Activated CD8-positive, alpha-beta T cell treated with anti-CD3 and anti-CD28 coated beads, Interleukin-2, amount 10 ng/mL, durations not matched to agents 7 days and 5 days (primary cell): ENCODE data around the gene SEMA7A. TPM values are rescaled to one million over a fixed set of nuclear protein-coding genes. Genes with fewer than 3 reads are reported as not detected.

Experiments
- ATAC-seq: fragments of 150-1000 bp; cut with Tn5 transposase; one replicate; pipeline ENCODE4 v1.10.0; 2021; ENCODE audit warnings: moderate library complexity
- CTCF ChIA-PET: fragments of 350-600 bp; sonication (Branson Sonifier 250); formaldehyde crosslinking; loops from one replicate; lab custom pipeline; 2021; ENCODE audit warnings: antibody characterized with exemption; lab: Charles Lee
- POLR2A ChIA-PET: fragments of 350-600 bp; sonication (Branson Sonifier 250); formaldehyde crosslinking; loops from one replicate; lab custom pipeline; 2021; ENCODE audit warnings: antibody characterized with exemption; lab: Charles Lee
- DNase-seq: peaks from one replicate; pipeline ENCODE4 v3.0.0-alpha.2; 2020
- H3K27ac Mint-ChIP-seq: one replicate; pipeline ENCODE4 v1.8.0; 2021; ENCODE audit warnings: mild to moderate bottlenecking, mixed read lengths
- H3K27me3 Mint-ChIP-seq: one replicate; pipeline ENCODE4 v1.8.0; 2021; ENCODE audit warnings: low read depth, mixed read lengths
- H3K36me3 Mint-ChIP-seq: one replicate; pipeline ENCODE4 v1.8.0; 2021; ENCODE audit warnings: low read depth, mixed read lengths
- H3K4me1 Mint-ChIP-seq: one replicate; pipeline ENCODE4 v1.8.0; 2021; ENCODE audit warnings: low read depth, mixed read lengths
- H3K4me3 Mint-ChIP-seq: one replicate; pipeline ENCODE4 v1.8.0; 2021; ENCODE audit warnings: mild to moderate bottlenecking, mixed read lengths
- H3K9me3 Mint-ChIP-seq: one replicate; pipeline ENCODE4 v1.8.0; 2022; ENCODE audit warnings: mixed read lengths; ENCODE audit not compliant: insufficient read depth
- total RNA-seq, 2 experiments: library from RNA; stranded (reverse); gene quantifications; one replicate each; pipeline ENCODE4 v1.2.3, GENCODE V29; 2021

The SEMA7A gene
- total RNA-seq, 2 experiments from 2014 or later = 16.1 to 16.9 TPM

DNA sequence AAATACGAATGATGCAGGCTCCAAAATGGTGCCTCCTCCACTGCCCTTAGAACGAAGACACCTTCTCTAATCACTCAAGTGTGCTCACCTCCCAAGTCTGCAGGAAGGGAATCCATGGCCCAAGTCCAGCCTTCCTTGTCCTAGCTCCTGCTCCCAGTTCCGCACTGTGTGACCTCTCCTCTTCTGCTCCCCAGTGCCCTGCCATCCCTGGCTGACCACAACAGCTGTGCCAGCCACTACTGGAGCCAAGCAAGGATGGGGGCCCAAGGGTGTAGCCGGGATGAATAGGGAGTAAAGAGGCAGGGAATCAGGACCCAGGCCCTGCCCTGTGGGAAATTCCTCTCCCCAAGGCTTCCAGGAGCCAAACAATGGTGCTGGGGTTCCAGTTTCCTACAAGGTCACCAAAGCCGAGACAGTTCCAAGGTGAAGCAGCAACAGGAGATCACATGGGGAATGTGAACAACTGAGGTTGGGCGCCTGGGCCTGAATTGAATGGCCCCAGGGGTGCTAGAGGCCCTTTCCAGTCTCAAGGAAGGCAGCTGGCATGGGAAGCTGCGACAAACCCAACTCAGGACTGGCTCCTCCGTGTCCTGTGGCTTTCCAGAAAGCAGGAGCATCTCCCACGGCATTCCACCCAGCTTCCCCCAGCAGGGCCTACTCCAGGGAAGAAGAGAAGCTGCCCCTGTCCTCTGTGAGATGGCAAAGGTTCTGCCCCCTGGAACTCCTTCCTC, 20.2 kb downstream of the SEMA7A start:
- H3K4me1 Mint-ChIP-seq = peaks cover 31% of the 10 kb centered on the region
- no peak for DNase-seq
- no peaks in the 10 kb centered on the region for H3K27me3 Mint-ChIP-seq
- H3K4me3 Mint-ChIP-seq = no peak overlapping the region
- no peaks in the 10 kb centered on the region for H3K9me3 Mint-ChIP-seq
- ATAC-seq = no peak
- ChIA-PET POLR2A (interaction anchor here (1.0 kb wide), 1 partner anchor 18 kb away, joined by 5 read pairs; no protein-coding TSS in a partner anchor), CTCF (interaction anchor here (1.2 to 2.4 kb wide), 2 partner anchors 25 to 31 kb away, joined by 3 to 7 read pairs; no protein-coding TSS in a partner anchor)
- H3K36me3 Mint-ChIP-seq = peaks cover 44% of the 10 kb centered on the region
- peak overlapping the region; percentile 40 for H3K27ac Mint-ChIP-seq

DNA sequence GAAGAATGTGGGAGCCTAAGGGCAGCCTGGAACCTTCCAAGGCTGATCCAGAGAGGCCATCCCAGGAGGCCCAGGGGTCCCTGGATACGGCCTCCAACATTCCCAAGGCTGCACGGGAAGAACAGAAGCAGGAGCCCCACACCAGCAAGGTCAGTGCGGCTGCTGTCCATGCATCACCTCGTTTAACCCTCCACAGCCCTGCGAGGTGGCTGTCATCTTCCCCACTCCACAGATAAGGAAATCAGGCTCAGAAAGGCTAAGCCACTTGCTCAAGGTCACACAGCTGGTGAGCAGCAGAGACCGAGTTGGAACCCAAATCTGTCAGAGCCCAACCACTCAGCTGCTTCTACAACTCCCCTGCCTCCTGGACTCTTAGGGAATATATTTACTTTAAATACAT, 21.6 kb downstream of the SEMA7A start:
- Mint-ChIP-seq H3K4me1 (peaks cover 30% of the 10 kb centered on the region), H3K27me3 (no peaks in the 10 kb centered on the region), H3K27ac (no peak overlapping the region), H3K36me3 (peaks cover 44% of the 10 kb centered on the region), H3K9me3 (no peaks in the 10 kb centered on the region), H3K4me3 (no peak overlapping the region)
- POLR2A ChIA-PET = interaction anchor here (1.0 kb wide), 2 partner anchors 19 to 27 kb away, joined by 3 to 5 read pairs; no protein-coding TSS in a partner anchor
- CTCF ChIA-PET = interaction anchor here (1.7 to 2.4 kb wide), 2 partner anchors 9 to 30 kb away, joined by 5 to 7 read pairs; no protein-coding TSS in a partner anchor
- DNase-seq = no peak
- ATAC-seq = no peak

DNA sequence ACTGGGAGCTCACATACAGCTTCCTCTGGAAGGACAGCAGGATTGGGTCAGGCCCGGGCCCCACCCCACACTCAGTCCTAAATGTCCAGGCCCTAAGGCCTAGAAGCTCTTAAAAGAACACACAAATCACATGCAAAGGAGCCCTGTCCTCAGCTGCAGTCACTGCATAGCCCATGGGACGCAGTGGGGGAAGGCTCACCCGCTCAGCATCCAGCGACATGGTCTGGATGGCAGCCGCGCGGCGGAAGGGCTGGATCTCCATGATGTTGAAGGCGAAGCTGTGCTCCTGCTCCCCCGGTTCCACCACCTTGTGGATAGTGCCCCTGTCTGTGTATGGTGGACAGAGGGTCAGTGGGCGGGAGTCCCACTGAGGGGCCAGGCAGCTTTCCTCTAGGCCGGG, 22.1 kb downstream of the SEMA7A start:
- CTCF ChIA-PET = interaction anchor here (1.7 kb wide), 1 partner anchor 8 kb away, joined by 5 read pairs; no protein-coding TSS in a partner anchor
- POLR2A ChIA-PET = interaction anchor here (1.0 kb wide), 1 partner anchor 27 kb away, joined by 3 read pairs; no protein-coding TSS in a partner anchor

DNA sequence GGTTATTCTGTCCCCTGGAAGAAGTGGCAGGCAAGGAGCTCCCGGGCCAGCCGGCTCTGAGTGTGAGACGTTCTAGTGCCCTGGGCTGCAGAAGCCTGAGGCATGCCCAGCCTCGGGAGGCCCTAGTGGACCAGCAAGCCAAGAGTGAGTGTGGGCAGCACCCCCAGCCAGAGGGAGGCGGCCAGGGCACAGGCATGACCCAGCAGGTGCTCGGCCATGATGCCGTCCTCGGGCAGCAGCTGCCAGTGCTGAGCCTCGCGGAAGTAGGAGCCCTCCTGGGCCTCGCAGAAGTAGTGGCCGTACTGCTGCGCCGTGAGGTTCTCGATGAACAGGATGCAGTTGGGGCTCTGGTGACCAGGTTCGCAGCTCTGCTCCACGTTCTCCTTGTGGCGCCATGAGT, 23.3 kb downstream of the SEMA7A start:
- CTCF ChIA-PET = interaction anchor here (1.1 to 1.5 kb wide), 4 partner anchors 20 to 36 kb away, joined by 3 to 5 read pairs (median 4); no protein-coding TSS in a partner anchor
- POLR2A ChIA-PET = interaction anchor here (1.1 to 1.4 kb wide), 2 partner anchors 11 to 26 kb away, joined by 3 read pairs; no protein-coding TSS in a partner anchor
- H3K36me3 Mint-ChIP-seq = peaks cover 35% of the 10 kb centered on the region
- H3K4me3 Mint-ChIP-seq = no peak overlapping the region
- H3K27ac Mint-ChIP-seq = no peak overlapping the region
- H3K9me3 Mint-ChIP-seq = no peaks in the 10 kb centered on the region
- DNase-seq (no peak), ATAC-seq (no peak)
- no peaks in the 10 kb centered on the region for H3K27me3 Mint-ChIP-seq
- H3K4me1 Mint-ChIP-seq = peaks cover 22% of the 10 kb centered on the region

More for the DNA sequence above, 22.1 kb downstream of the SEMA7A start:
- Mint-ChIP-seq H3K36me3 (peaks cover 44% of the 10 kb centered on the region), H3K27ac (no peak overlapping the region), H3K27me3 (no peaks in the 10 kb centered on the region), H3K4me1 (peaks cover 27% of the 10 kb centered on the region), H3K9me3 (no peaks in the 10 kb centered on the region), H3K4me3 (no peak overlapping the region)
- no peak for DNase-seq
- no peak for ATAC-seq

DNA sequence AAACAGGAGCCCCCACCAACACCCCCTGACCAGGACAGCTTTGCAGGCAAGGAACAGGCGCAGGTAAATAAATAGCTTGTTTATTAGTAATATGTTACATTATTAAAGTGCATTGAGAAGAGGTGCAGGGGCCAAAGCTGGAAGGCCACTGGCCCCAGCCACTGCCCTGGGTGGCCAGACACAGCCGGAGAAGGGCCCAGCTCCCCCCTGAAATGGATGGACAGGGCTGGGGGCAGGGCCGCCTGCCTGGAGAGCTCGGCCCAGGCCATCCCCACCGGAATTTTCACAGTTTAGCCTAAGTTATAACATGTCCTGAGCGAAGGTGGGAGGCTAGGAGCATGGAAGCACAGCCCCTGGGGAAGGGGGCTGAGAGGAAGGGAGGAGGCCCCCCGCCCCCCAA, 24.5 kb downstream of the SEMA7A start:
- Mint-ChIP-seq H3K36me3 (peaks cover 23% of the 10 kb centered on the region), H3K4me1 (peaks cover 16% of the 10 kb centered on the region), H3K27me3 (no peaks in the 10 kb centered on the region), H3K9me3 (no peaks in the 10 kb centered on the region), H3K27ac (no peak overlapping the region), H3K4me3 (no peak overlapping the region)
- POLR2A ChIA-PET = interaction anchor here (0.6 to 1.4 kb wide), 3 partner anchors 9 to 12 kb away, joined by 3 read pairs; no protein-coding TSS in a partner anchor
- DNase-seq (no peak), ATAC-seq (no peak)
- CTCF ChIA-PET = interaction anchor here (0.8 to 1.5 kb wide), 4 partner anchors 16 to 30 kb away, joined by 3 to 5 read pairs (median 3); no protein-coding TSS in a partner anchor

DNA sequence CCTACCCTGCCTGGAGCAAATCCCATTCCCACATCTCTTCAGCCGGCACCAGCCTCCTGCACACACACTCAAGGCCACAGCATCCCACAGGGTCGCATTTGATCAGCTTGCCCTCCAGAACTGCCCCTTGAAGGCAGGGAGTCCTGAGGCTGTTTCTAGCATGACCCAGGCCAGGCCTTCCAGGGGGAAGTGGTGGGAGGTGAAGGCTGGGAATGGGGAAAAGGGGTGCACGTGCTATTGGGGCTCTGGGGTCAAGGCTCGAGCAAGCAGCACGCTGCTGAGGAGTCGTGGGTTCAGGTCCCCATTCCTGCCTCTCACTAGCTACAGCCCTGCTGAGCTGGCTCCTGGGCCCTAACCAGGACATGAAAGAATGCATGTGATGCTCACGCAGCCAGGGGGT, 24.9 kb downstream of the SEMA7A start:
- DNase-seq (no peak), ATAC-seq (no peak)
- H3K27me3 Mint-ChIP-seq = no peaks in the 10 kb centered on the region
- H3K4me1 Mint-ChIP-seq = peaks cover 17% of the 10 kb centered on the region
- no peak overlapping the region for H3K4me3 Mint-ChIP-seq
- H3K36me3 Mint-ChIP-seq = peaks cover 19% of the 10 kb centered on the region
- peak overlapping the region; percentile 53 for H3K27ac Mint-ChIP-seq
- no peaks in the 10 kb centered on the region for H3K9me3 Mint-ChIP-seq
- POLR2A ChIA-PET = interaction anchor here (0.6 to 1.2 kb wide), 2 partner anchors 10 to 12 kb away, joined by 3 read pairs; no protein-coding TSS in a partner anchor
- CTCF ChIA-PET = interaction anchor here (0.8 to 1.0 kb wide), 2 partner anchors 15 to 26 kb away, joined by 3 read pairs; no protein-coding TSS in a partner anchor

DNA sequence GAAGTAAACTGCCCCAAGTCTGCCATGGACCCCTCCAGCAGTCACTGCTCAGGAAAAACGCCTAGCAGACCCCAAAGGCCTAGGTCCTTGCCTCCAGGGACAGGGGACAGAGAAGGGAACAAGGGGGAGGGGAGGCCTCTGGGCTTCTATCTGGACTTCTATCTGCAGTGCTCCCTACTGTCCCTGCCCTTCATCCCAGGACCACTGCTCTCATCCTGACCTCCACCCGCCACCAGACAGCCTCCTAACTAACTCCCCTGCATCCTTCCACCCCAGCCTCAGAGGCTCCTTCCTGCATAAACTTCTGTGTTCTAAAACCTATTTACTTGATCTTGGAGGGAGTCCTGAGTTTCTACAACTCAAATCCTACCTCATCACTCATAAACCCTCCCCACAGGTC, 25.4 kb downstream of the SEMA7A start:
- H3K4me3 Mint-ChIP-seq = no peak overlapping the region
- H3K27ac Mint-ChIP-seq = peak overlapping the region; percentile 53
- H3K9me3 Mint-ChIP-seq = no peaks in the 10 kb centered on the region
- ATAC-seq = no peak
- peaks cover 21% of the 10 kb centered on the region for H3K4me1 Mint-ChIP-seq
- CTCF ChIA-PET = interaction anchor here (0.8 to 1.0 kb wide), 2 partner anchors 15 to 26 kb away, joined by 3 read pairs; no protein-coding TSS in a partner anchor
- POLR2A ChIA-PET = no interaction called here
- H3K36me3 Mint-ChIP-seq = peaks cover 16% of the 10 kb centered on the region
- no peaks in the 10 kb centered on the region for H3K27me3 Mint-ChIP-seq
- DNase-seq = no peak

DNA sequence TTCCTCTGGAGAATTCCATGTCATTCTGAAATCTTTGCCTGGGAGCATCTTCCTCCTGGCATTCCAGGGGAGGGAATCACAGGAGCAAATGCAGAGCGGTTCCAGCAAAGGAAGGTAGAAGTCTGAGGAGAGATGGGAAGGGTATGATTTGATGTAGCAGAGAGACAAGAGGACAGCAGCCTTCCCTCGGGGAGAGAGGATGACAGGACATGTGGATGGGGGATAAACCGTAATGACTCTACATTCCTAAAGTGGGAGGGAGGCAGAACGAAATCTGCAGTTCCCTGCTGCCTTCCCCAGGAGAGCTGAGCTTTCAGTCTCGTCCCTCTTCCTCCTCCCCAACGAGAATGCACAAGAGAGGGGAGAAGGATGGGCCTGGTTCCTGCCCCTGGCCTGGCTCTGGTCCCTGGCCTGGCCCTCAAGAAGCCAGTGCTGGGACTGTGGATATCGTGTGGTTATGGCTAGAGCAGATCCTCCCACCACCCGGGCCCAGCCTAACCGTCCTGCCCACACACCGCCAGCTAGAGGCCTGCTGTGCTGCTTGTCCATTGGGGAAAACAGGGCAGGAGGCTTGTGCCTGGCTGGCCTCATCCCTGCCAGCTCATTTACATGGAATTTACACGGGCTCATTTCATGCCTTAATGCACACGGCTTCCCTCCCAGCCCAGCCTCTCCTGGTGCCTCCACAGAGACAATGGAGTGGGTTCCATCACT, 26.6 kb downstream of the SEMA7A start:
- ATAC-seq = no peak
- Mint-ChIP-seq H3K4me1 (peaks cover 33% of the 10 kb centered on the region), H3K27me3 (no peaks in the 10 kb centered on the region), H3K36me3 (peaks cover 9% of the 10 kb centered on the region), H3K4me3 (no peak overlapping the region), H3K27ac (peak overlapping the region; percentile 35), H3K9me3 (no peaks in the 10 kb centered on the region)
- ChIA-PET CTCF (interaction anchor here (1.0 to 8.6 kb wide), 2 partner anchors 23 to 33 kb away, joined by 3 to 108 read pairs; no protein-coding TSS in a partner anchor), POLR2A (interaction anchor here (1.0 kb wide), 1 partner anchor 22 kb away, joined by 3 read pairs; no protein-coding TSS in a partner anchor)
- no peak for DNase-seq

DNA sequence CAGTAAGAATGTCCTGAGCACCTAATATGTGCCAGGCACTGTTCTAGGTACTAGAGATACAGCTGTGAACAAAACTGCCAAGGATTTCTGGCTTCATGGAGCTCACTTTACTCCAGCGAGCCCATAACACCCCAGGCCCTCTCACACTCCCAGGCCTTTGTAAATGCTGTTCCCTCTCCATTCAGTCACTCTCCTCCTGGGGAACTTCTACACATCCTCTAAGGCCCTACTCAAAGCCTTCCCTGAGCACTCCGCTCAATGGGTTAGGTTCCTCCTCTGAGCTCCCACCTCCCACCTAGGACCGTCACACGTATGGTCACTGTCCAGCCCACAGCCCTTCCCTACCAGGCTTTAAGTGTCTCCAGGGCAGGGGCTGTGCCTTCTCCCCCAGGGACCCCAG, 27.2 kb downstream of the SEMA7A start:
- no peaks in the 10 kb centered on the region for H3K9me3 Mint-ChIP-seq
- ChIA-PET CTCF (interaction anchor here (0.9 to 8.6 kb wide), 3 partner anchors 15 to 32 kb away, joined by 3 to 108 read pairs (median 3); no protein-coding TSS in a partner anchor), POLR2A (interaction anchor here (0.7 to 1.0 kb wide), 2 partner anchors 21 to 22 kb away, joined by 3 read pairs; no protein-coding TSS in a partner anchor)
- H3K4me3 Mint-ChIP-seq = no peak overlapping the region
- H3K36me3 Mint-ChIP-seq = peaks cover 6% of the 10 kb centered on the region
- DNase-seq (no peak), ATAC-seq (no peak)
- peak overlapping the region; percentile 3 for H3K27ac Mint-ChIP-seq
- H3K4me1 Mint-ChIP-seq = peaks cover 40% of the 10 kb centered on the region
- no peaks in the 10 kb centered on the region for H3K27me3 Mint-ChIP-seq

DNA sequence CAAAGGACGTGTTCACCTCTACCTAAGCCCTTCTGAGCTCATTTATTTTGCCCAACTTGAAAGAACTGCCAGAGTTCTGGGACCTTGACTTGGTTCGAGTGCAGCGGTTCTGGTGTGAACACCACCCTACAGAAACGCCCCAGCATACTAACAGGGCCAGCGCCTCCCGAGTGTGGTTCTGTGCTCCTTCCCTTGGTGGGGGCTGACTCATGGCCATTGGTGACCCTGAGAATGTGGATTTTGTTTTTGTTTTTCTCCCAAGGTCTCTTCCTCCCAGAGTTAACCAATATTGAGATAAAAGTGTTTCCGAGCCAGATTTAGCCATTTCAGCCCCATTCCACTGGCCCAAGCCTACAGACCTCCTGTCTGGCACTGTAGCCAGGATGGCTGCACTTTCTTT, 27.9 kb downstream of the SEMA7A start:
- H3K9me3 Mint-ChIP-seq = no peaks in the 10 kb centered on the region
- H3K36me3 Mint-ChIP-seq = peaks cover 1% of the 10 kb centered on the region
- POLR2A ChIA-PET = interaction anchor here (0.5 to 0.7 kb wide), 2 partner anchors 23 to 551 kb away, joined by 3 to 4 read pairs; no protein-coding TSS in a partner anchor
- peaks cover 47% of the 10 kb centered on the region for H3K4me1 Mint-ChIP-seq
- ATAC-seq (no peak), DNase-seq (no peak)
- CTCF ChIA-PET = interaction anchor here (0.9 to 8.6 kb wide), 3 partner anchors 16 to 33 kb away, joined by 3 to 108 read pairs (median 19); no protein-coding TSS in a partner anchor
- no peaks in the 10 kb centered on the region for H3K27me3 Mint-ChIP-seq
- no peak overlapping the region for H3K4me3 Mint-ChIP-seq
- H3K27ac Mint-ChIP-seq = no peak overlapping the region
